ENCODE results near the gene DSC1.

GRCh38 chr18:31155498-31155897, 7.2 kb downstream of the DSC1 start:
- TF ChIP-seq CTCF (conservative IDR thresholded peaks at IDR 0.05 in 1 of 2, IDR thresholded peaks at IDR 0.05 in 1 of 2; ENCODE audit: extremely low read depth in 1 of 2, insufficient read depth in 1 of 2, low read depth in 1 of 2, low read length in 2 of 2), result no peak
- TF ChIP-seq EZH2 (IDR thresholded peaks at IDR 0.05; ENCODE audit: borderline replicate concordance, low read length), result no peak
